ENCODE results near the gene FGF14.
"Not testable (repeated sequence)": the region's sequence is repeated elsewhere in the genome, so short reads cannot be mapped to it uniquely, and the experiment has no call there.

Gene FGF14

DNA sequence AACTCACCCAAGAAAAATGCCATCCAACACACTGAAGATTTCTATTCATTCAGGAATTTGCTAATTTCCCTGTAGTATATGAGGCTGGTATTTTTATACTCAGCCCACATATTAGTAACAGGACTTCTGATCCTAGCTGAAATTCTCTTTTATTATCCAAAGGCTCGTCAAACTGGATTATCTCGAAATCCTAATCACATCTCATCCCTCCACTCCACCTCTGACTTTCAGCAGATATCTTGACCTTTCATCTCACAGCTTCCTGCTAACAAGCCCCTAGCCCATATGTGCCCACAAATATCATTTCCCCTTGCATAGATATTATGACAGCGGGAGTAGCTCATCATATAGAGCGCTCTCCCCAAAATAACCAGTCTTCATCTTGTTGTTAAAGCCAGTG, 279.7 kb downstream of the FGF14 start:
- DNase-seq: no peak

- DNase-seq: no peak
Observed at GRCh38 chr13:102117175-102117831, 284.5 kb downstream of the FGF14 start.

DNA sequence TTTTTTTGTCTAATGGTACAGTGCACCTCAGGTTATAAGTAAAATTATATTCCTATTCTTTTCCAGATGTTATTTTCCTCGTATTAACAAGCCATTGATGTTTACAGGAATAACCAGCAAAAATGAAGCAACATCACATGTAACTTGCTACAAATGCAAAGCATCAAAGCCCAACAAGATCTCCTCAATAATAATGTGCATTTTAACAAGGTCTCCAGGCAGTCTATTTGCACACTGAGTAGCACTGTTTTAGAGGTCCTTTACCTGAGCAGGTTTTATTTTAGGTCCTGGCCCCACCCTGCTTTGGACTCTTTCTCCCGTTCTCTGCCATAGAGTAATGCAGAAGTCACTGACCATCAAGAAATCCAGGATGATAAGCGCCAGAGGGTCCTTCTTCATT, 298.4 kb downstream of the FGF14 start:
- DNase-seq: no peak

DNA sequence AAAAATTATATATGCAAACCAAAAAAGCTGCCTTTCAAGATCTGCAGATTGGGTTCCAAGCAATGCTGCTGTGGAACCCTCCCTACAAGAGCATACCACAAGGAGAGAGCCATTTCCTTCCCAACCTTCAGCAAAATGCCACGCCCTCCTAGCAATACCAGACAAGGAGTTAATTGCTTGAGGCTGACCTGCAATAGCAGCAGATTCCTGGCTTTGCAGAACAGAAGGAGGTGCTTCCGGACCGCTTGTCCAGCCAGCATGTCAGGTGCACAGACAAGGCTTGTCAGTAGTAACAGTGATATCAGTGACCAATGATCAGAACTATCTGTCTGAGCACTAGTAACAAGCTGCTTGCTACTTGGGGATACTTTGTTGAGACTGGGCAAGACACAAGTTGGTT, 301.6 kb downstream of the FGF14 start:
- DNase-seq: no peak

- DNase-seq: no peak
Observed at GRCh38 chr13:102097708-102098107, 304.1 kb downstream of the FGF14 start.

GRCh38 chr13:102093288-102093687, 308.6 kb downstream of the FGF14 start:
- not testable (repeated sequence) for DNase-seq

DNA sequence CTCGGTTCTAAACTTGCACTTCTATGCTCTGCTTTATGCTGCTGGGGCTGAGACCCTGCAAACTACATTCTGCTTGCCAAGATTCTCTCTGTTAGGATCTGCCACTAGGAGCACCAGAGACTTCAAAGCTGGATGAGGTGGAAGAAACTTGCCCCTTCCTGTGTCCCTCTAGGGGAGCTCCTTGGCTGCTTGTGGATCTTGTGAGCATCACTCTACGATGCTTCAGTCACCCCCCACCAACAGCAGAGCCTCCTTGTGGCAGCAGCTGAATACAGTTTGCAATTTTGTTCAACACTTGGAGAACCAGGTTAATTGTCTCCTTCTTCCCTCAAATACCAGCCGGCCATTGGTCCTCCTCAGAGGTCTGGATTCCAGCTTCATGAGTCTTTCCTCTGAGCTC, 310.6 kb downstream of the FGF14 start:
- DNase-seq: no peak

GRCh38 chr13:102090532-102090931, 311.3 kb downstream of the FGF14 start:
- DNase-seq: no peak

DNA sequence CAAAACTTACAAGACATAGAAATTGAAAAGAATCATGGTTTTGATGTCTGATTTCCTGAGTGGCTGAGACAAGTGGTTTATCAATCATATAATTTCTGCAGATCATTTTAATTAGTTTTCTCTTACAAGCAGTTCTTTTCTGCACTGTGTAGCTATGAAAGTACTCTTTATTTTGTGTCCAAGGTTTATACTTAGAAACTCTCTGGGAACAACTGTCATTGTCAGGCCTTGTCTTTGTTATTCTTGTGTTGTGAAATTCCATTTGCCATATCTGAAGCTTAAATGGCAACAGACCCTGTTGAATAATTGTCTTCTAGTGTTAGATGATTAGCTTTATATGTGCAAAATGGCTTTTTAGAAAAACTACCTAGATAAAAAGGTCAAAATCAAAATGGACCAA, 312.1 kb downstream of the FGF14 start:
- no peak for DNase-seq

GRCh38 chr13:102089177-102089576, 312.7 kb downstream of the FGF14 start:
- DNase-seq: no peak

GRCh38 chr13:102073251-102073650, 328.6 kb downstream of the FGF14 start:
- DNase-seq: no peak

DNA sequence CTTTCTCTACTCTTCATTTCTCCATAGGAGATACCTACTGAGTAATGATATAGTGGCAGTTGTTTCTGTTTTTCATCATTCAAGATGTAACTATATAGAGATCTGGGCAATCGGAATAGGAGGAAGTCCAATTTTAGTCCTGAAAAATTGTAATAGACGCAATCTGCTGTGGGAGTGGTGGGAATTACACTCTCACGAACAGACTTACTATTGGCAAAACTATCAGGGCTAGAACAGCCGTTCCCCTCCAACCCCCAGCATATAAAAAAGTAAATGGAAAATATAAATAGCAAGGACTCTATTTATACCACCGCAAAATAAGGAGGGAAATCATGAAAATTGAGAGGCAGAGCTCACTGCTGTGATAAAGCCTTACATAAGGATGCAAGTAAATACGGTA, 330.1 kb downstream of the FGF14 start:
- no peak for DNase-seq

- DNase-seq: not testable (repeated sequence)
Observed at GRCh38 chr13:102068323-102068722, 333.5 kb downstream of the FGF14 start.

GRCh38 chr13:102055090-102055779, 346.6 kb downstream of the FGF14 start:
- no peak for DNase-seq

DNA sequence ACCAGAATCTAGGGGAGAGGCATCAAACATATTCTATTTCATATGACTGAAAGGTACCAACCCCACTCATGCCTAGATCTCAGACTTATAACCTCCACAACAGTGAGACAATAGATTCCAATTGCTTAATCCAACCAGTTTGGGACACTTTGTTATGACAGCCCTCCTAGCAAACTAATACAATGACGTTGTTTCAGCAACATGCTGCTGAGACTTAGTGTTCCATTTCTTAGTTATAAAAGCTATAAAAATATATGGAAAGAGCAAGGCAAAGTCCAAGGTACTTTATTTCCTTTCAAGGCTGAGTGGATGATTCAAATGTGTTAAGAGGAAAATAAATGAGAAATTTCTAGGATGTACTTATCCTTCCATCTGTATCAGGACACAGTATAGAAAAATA, 352.0 kb downstream of the FGF14 start:
- no peak for DNase-seq

DNA sequence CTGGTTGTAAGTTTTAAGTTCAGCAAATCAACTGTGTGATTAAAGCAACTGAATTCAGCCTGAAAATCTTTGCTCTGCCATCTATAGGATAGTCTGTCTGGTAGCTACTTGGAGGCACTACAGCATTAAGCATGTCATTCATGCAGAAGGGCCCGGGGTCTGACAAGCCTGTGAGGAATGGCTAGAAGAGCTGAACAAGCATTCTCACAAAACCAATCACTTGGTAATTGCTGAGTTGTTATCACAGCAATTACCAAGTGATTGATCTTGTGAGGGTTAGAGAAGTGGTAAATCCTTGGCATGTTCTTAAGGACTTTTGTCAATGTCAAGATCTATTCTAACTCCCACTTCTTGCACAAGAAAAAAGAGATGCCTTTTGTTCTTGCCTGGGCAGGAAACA, 356.1 kb downstream of the FGF14 start:
- no peak for DNase-seq

DNA sequence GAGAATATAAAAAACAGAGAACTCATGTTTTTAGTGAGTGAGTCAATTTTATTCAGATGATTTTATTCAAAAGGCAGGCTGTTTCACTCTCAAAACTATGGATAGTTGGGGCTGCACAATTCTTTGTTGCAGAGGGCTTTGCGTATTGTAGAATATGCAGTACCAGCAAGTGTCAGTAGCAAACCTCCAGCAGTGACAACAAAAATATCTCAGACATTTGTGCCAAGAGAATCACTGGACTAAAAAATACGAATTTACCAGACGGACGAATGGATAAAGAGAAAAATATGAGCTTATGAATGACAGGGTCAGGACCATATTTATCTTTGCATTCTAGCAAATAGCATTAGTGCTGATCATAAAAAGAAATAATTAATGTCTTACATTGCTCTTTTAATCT, 359.1 kb downstream of the FGF14 start:
- no peak for DNase-seq

GRCh38 chr13:102041544-102041943, 360.3 kb downstream of the FGF14 start:
- no peak for DNase-seq

DNA sequence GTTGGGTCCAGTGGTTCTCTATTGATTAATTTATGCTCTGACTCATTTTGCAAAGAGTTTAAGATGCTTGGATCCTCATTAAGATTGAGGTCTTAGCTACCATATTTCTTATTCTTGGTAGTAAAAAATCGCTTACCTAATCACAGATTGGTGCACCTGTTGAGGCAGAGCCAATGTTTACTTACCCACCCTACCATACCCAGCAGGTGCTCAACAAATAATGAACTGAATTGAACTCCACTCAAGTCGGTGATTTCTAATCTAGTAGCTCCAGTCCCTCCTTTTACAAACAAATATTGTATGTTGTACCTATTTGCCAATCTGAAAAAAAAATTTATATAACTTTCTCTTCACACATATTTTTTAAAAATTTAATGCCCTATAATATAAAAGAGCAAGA, 361.0 kb downstream of the FGF14 start:
- no peak for DNase-seq

- DNase-seq: no peak
Observed at GRCh38 chr13:102039264-102039663, 362.6 kb downstream of the FGF14 start.

GRCh38 chr13:102038787-102039186, 363.1 kb downstream of the FGF14 start:
- DNase-seq: no peak

GRCh38 chr13:102035969-102036368, 365.9 kb downstream of the FGF14 start:
- no peak for DNase-seq

GRCh38 chr13:102033857-102034331, 368.0 kb downstream of the FGF14 start:
- DNase-seq: no peak

- DNase-seq: no peak
Observed at GRCh38 chr13:102033386-102033785, 368.5 kb downstream of the FGF14 start.

- no peak for DNase-seq
Observed at GRCh38 chr13:102028868-102029267, 373.0 kb downstream of the FGF14 start.

Measured in RPMI8226 (cell line).